Activated CD4-positive, alpha-beta memory T cell treated with anti-CD3 and anti-CD28 coated beads for 36 hours (primary cell): Measurements from ENCODE around the gene PPARD. TPM values are rescaled to one million over a fixed set of nuclear protein-coding genes. Genes with fewer than 3 reads are reported as not detected.
"Not testable (repeated sequence)": the region's sequence is repeated elsewhere in the genome, so short reads cannot be mapped to it uniquely, and the experiment has no call there.

Experiments
- CTCF ChIA-PET: fragments of 350-600 bp; sonication (Branson Sonifier 250); formaldehyde crosslinking; loops from one replicate; lab custom pipeline; 2021; ENCODE audit warnings: antibody characterized with exemption, inconsistent platforms; lab: Charles Lee
- POLR2A ChIA-PET: fragments of 350-600 bp; sonication (Branson Sonifier 250); formaldehyde crosslinking; loops from one replicate; lab custom pipeline; 2021; ENCODE audit warnings: antibody characterized with exemption; lab: Charles Lee
- DNase-seq: peaks from one replicate; pipeline ENCODE4 v3.0.0-alpha.2; 2020
- H3K27ac Mint-ChIP-seq: one replicate; pipeline ENCODE4 v1.8.0; 2021; ENCODE audit warnings: mixed read lengths
- H3K27me3 Mint-ChIP-seq: one replicate; pipeline ENCODE4 v1.8.0; 2021; ENCODE audit warnings: mixed read lengths
- H3K36me3 Mint-ChIP-seq: one replicate; pipeline ENCODE4 v1.8.0; 2021; ENCODE audit warnings: mixed read lengths
- H3K4me1 Mint-ChIP-seq: one replicate; pipeline ENCODE4 v1.8.0; 2021; ENCODE audit warnings: low read depth, mixed read lengths
- H3K4me3 Mint-ChIP-seq: one replicate; pipeline ENCODE4 v1.8.0; 2021; ENCODE audit warnings: mild to moderate bottlenecking, mixed read lengths
- H3K9me3 Mint-ChIP-seq: one replicate; pipeline ENCODE4 v1.8.0; 2021; ENCODE audit warnings: mixed read lengths
- intact Hi-C: fragments of 100-400 bp; cut with micrococcal nuclease; formaldehyde crosslinking; loops from one replicate; pipeline ENCODE4 v1.15.1; 2023
- total RNA-seq, 2 experiments: library from RNA; stranded (reverse); gene quantifications; one replicate each; pipeline ENCODE4 v1.2.3, GENCODE V29; 2021

PPARD gene
- total RNA-seq, 2 experiments from 2014 or later: 19.9 to 20.9 TPM

- Mint-ChIP-seq H3K27ac (peak overlapping the region; percentile 96), H3K9me3 (no peaks in the 10 kb centered on the region), H3K4me1 (peaks cover 63% of the 10 kb centered on the region), H3K4me3 (peak overlapping the region; percentile 86), H3K36me3 (peaks cover 21% of the 10 kb centered on the region), H3K27me3 (no peaks in the 10 kb centered on the region)
- POLR2A ChIA-PET: interaction anchor here (0.6 to 2.2 kb wide), 6 partner anchors 10 to 167 kb away, joined by 3 to 7 read pairs (median 5); partner anchors contain the start of gene RPL10A
- CTCF ChIA-PET: interaction anchor here (1.0 to 11.0 kb wide), 9 partner anchors 9 to 222 kb away, joined by 3 to 232 read pairs (median 6); partner anchors contain the start of genes FANCE, PPARD and RPL10A
- intact Hi-C loops: loop anchor here (5.0 kb wide), 1 partner anchor 431 kb away; no protein-coding TSS in a partner anchor
- peak; percentile 64 for DNase-seq
Measured at GRCh38 chr6:35300848-35301247, 41.5 kb upstream of the PPARD start.

DNA sequence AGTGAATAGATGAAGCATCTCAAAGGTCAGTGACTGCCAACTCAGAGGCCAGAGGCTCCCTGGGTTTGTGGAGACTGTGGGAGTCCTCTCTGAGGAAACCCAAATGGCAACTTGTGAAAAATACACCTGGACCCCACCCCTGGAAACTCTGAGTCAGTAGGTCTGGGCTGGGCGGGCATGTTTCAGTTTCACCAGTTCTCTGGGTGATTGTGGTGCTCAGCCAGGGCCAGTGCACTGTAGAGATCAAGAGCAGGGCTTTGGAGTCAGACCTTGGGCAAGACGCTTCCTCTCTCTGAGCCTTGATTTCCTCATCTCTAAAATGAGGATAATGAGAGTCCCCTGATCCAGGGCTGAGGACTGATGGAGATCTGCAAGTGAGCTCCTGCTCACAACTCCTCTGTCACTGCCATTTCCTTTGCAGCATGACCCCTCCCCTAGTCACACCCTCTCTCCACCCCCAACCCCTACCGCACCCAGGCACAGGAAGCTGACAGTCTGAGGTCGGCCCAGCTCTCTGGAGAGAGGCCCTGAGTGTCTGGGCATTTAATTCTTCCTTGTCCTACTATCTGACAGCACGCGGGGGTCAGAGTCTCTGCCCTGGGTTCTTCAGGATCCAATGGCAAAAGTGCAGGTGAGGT, 39.6 kb upstream of the PPARD start:
- peak; percentile 96 for DNase-seq
- Mint-ChIP-seq H3K36me3 (peaks cover 31% of the 10 kb centered on the region), H3K9me3 (no peaks in the 10 kb centered on the region), H3K27ac (peak overlapping the region; percentile 96), H3K4me3 (peak overlapping the region; percentile 81), H3K27me3 (no peaks in the 10 kb centered on the region), H3K4me1 (peaks cover 72% of the 10 kb centered on the region)
- CTCF ChIA-PET: interaction anchor here (0.7 to 2.3 kb wide), 9 partner anchors 9 to 147 kb away, joined by 3 to 13 read pairs (median 5); partner anchors contain the start of gene PPARD
- intact Hi-C loops: loop anchor here (1.0 to 5.0 kb wide), 4 partner anchors 9 to 430 kb away; partner anchors contain the start of gene RPL10A
- POLR2A ChIA-PET: interaction anchor here (0.9 to 1.7 kb wide), 4 partner anchors 9 to 166 kb away, joined by 4 to 8 read pairs (median 4); partner anchors contain the start of gene RPL10A

DNA sequence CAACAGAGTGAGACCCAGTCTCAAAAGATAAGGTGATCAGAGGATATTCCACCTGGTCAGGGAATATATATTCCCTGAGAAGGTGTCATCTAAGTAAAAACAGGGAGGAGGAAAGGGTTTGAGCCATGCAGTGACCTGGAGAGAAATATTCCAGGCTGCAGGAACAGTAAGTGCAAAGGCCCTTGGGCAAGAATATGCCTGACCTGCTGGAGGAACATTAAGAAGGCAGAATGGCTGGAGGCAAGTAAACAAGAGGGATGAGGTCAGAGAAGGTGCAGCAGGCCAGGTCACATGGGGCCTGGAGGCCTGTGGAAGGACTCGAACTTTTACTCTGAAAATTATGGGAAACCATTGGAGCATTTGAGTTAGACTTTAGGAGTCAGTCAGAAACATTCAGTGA, 38.1 kb upstream of the PPARD start:
- Mint-ChIP-seq H3K4me1 (peaks cover 79% of the 10 kb centered on the region), H3K27me3 (no peaks in the 10 kb centered on the region), H3K9me3 (no peaks in the 10 kb centered on the region), H3K36me3 (peaks cover 31% of the 10 kb centered on the region), H3K4me3 (peak overlapping the region; percentile 81), H3K27ac (peak overlapping the region; percentile 96)
- intact Hi-C loops: loop anchor here (5.0 kb wide), 1 partner anchor 428 kb away; no protein-coding TSS in a partner anchor
- no peak for DNase-seq
- ChIA-PET POLR2A (no interaction called here), CTCF (interaction anchor here (0.9 to 2.3 kb wide), 3 partner anchors 13 to 145 kb away, joined by 3 to 13 read pairs (median 5); no protein-coding TSS in a partner anchor)

GRCh38 chr6:35305117-35305516, 37.2 kb upstream of the PPARD start:
- H3K36me3 Mint-ChIP-seq: peaks cover 28% of the 10 kb centered on the region
- peak overlapping the region; percentile 2 for H3K27ac Mint-ChIP-seq
- no peaks in the 10 kb centered on the region for H3K9me3 Mint-ChIP-seq
- no peaks in the 10 kb centered on the region for H3K27me3 Mint-ChIP-seq
- H3K4me3 Mint-ChIP-seq: no peak overlapping the region
- ChIA-PET POLR2A (interaction anchor here (0.5 kb wide), 1 partner anchor 245 kb away, joined by 3 read pairs; no protein-coding TSS in a partner anchor), CTCF (interaction anchor here (0.6 to 1.8 kb wide), 9 partner anchors 9 to 163 kb away, joined by 3 to 8 read pairs (median 4); partner anchors contain the start of genes PPARD and RPL10A)
- peak; percentile 53 for DNase-seq
- intact Hi-C loops: no loop called here
- peaks cover 79% of the 10 kb centered on the region for H3K4me1 Mint-ChIP-seq

GRCh38 chr6:35307138-35307537, 35.2 kb upstream of the PPARD start:
- Mint-ChIP-seq H3K27ac (peak overlapping the region; percentile 44), H3K4me1 (peaks cover 79% of the 10 kb centered on the region), H3K36me3 (peaks cover 23% of the 10 kb centered on the region)
- DNase-seq, CTCF ChIA-PET, intact Hi-C loops, POLR2A ChIA-PET, H3K27me3 Mint-ChIP-seq, H3K4me3 Mint-ChIP-seq, H3K9me3 Mint-ChIP-seq: not testable (repeated sequence)

- ChIA-PET POLR2A (interaction anchor here (1.2 kb wide), 1 partner anchor 164 kb away, joined by 4 read pairs; no protein-coding TSS in a partner anchor), CTCF (interaction anchor here (0.6 to 5.4 kb wide), 3 partner anchors 12 to 29 kb away, joined by 3 to 43 read pairs (median 4); partner anchors contain the start of gene DEF6)
- H3K36me3 Mint-ChIP-seq: peaks cover 28% of the 10 kb centered on the region
- H3K4me3 Mint-ChIP-seq, intact Hi-C loops, H3K9me3 Mint-ChIP-seq, H3K27me3 Mint-ChIP-seq, DNase-seq: not testable (repeated sequence)
- peaks cover 77% of the 10 kb centered on the region for H3K4me1 Mint-ChIP-seq
- H3K27ac Mint-ChIP-seq: peak overlapping the region; percentile 97
Measured at GRCh38 chr6:35308543-35308942, 33.8 kb upstream of the PPARD start.

- Mint-ChIP-seq H3K27me3 (no peaks in the 10 kb centered on the region), H3K9me3 (no peaks in the 10 kb centered on the region), H3K27ac (peak overlapping the region; percentile 97), H3K4me3 (peak overlapping the region; percentile 27), H3K36me3 (peaks cover 30% of the 10 kb centered on the region), H3K4me1 (peaks cover 77% of the 10 kb centered on the region)
- intact Hi-C loops: no loop called here
- POLR2A ChIA-PET: interaction anchor here (1.2 kb wide), 2 partner anchors 8 to 162 kb away, joined by 4 to 5 read pairs; no protein-coding TSS in a partner anchor
- CTCF ChIA-PET: interaction anchor here (0.9 to 5.4 kb wide), 4 partner anchors 8 to 158 kb away, joined by 3 to 43 read pairs (median 5); partner anchors contain the start of genes DEF6 and RPL10A
- DNase-seq: no peak
Measured at GRCh38 chr6:35309611-35310264, 32.6 kb upstream of the PPARD start.

DNA sequence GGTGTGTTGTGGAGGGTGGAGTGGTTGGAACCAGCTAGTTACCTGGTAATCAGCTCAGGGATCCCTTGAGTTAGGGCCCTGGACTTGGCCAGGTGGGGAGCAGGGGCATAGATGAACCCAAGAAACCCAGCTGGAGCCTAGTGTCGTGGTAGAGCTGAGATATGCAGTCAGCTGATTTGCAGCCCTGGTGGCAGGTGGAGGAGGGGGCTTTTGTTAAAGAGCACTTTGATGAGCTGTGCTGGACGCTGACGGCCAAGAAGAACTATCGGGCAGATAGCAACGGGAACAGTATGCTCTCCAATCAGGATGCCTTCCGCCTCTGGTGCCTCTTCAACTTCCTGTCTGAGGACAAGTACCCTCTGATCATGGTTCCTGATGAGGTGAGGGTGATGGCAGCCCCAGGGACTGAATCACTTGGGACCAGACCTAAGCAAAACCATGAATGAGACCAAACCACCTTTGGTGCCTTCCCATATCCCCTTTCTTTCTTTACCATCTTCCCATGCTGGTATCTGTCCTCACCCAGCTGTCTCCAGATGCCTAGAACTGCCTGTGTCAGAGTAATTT, 32.0 kb upstream of the PPARD start:
- ChIA-PET POLR2A (interaction anchor here (1.2 kb wide), 1 partner anchor 9 kb away, joined by 5 read pairs; no protein-coding TSS in a partner anchor), CTCF (interaction anchor here (0.9 to 5.4 kb wide), 7 partner anchors 9 to 157 kb away, joined by 3 to 43 read pairs (median 5); partner anchors contain the start of genes DEF6 and RPL10A)
- Mint-ChIP-seq H3K36me3 (peaks cover 32% of the 10 kb centered on the region), H3K27me3 (no peaks in the 10 kb centered on the region), H3K9me3 (no peaks in the 10 kb centered on the region), H3K27ac (peak overlapping the region; percentile 97), H3K4me3 (peak overlapping the region; percentile 27), H3K4me1 (peaks cover 82% of the 10 kb centered on the region)
- DNase-seq: peak; percentile 53
- intact Hi-C loops: no loop called here

- Mint-ChIP-seq H3K27ac (peak overlapping the region; percentile 97), H3K9me3 (no peaks in the 10 kb centered on the region), H3K36me3 (peaks cover 35% of the 10 kb centered on the region), H3K27me3 (no peaks in the 10 kb centered on the region), H3K4me3 (peak overlapping the region; percentile 59), H3K4me1 (peaks cover 86% of the 10 kb centered on the region)
- POLR2A ChIA-PET: interaction anchor here (1.3 kb wide), 1 partner anchor 9 kb away, joined by 5 read pairs; no protein-coding TSS in a partner anchor
- DNase-seq: peak; percentile 73
- intact Hi-C loops: loop anchor here (1.0 to 2.0 kb wide), 3 partner anchors 9 to 16 kb away; no protein-coding TSS in a partner anchor
- CTCF ChIA-PET: interaction anchor here (1.1 to 5.4 kb wide), 9 partner anchors 8 to 156 kb away, joined by 3 to 43 read pairs (median 4); partner anchors contain the start of genes DEF6, PPARD and RPL10A
Measured at GRCh38 chr6:35311390-35312075, 30.8 kb upstream of the PPARD start.

DNA sequence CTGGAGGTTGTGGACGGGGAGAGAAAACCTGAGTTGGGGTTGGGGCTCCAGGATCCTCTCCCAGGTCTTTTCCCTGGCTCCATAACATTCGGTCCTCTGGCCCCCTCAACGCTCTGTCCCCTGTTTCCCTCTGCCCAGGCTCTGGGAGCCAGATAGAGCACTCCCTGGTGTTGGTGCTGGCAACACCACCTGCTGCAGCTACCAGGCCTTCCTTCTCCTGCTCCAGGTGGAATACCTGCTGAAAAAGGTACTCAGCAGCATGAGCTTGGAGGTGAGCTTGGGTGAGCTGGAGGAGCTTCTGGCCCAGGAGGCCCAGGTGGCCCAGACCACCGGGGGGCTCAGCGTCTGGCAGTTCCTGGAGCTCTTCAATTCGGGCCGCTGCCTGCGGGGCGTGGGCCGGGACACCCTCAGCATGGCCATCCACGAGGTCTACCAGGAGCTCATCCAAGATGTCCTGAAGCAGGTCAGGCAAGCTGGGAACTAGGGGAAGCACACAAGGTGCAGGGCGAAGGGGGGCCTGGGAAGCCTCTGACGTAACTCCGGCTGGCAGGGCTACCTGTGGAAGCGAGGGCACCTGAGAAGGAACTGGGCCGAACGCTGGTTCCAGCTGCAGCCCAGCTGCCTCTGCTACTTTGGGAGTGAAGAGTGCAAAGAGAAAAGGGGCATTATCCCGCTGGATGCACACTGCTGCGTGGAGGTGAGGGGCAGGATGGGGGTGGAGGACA, 30.1 kb upstream of the PPARD start:
- CTCF ChIA-PET: interaction anchor here (1.1 to 5.4 kb wide), 6 partner anchors 9 to 137 kb away, joined by 3 to 43 read pairs (median 5); partner anchors contain the start of genes DEF6 and PPARD
- peaks cover 35% of the 10 kb centered on the region for H3K36me3 Mint-ChIP-seq
- no peaks in the 10 kb centered on the region for H3K9me3 Mint-ChIP-seq

More for the DNA sequence above, 30.1 kb upstream of the PPARD start:
- peak overlapping the region; percentile 97 for H3K27ac Mint-ChIP-seq
- H3K4me1 Mint-ChIP-seq: peaks cover 82% of the 10 kb centered on the region
- POLR2A ChIA-PET: interaction anchor here (1.3 kb wide), 1 partner anchor 9 kb away, joined by 5 read pairs; no protein-coding TSS in a partner anchor
- H3K4me3 Mint-ChIP-seq: peak overlapping the region; percentile 59
- DNase-seq: no peak
- intact Hi-C loops: loop anchor here (2.0 kb wide), 1 partner anchor 13 kb away; no protein-coding TSS in a partner anchor
- H3K27me3 Mint-ChIP-seq: no peaks in the 10 kb centered on the region
